GM23338 (cell line): ENCODE results near the gene FBXO8. TPM values are rescaled to one million over a fixed set of nuclear protein-coding genes. Genes with fewer than 3 reads are reported as not detected.

ENCODE experiments used
- ATAC-seq: fragments of 200-7000 bp; cut with Tn5 transposase; 3 replicates; pipeline ENCODE4 v1.9.1; 2020
- DNase-seq: peaks from one replicate; pipeline ENCODE4 v3.0.0-alpha.2; 2015; ENCODE audit warnings: low spot score
- H2AFZ ChIP-seq: fragments of 200-600 bp; sonication (generic); 2 replicates; pipeline ENCODE4 v1.8.0; 2016; ENCODE audit warnings: antibody characterized with exemption, mild to moderate bottlenecking, moderate library complexity
- H3F3A ChIP-seq: fragments of 200-600 bp; sonication (generic); replicated peaks from 2 replicates; pipeline ENCODE4 v1.8.0; 2017; ENCODE audit warnings: antibody characterized with exemption, mixed run types, low read depth
- H3K27ac ChIP-seq: fragments of 200-600 bp; sonication (generic); 2 replicates; pipeline ENCODE4 v1.6.1; 2016; ENCODE audit warnings: low read depth
- H3K27me3 ChIP-seq: fragments of 200-600 bp; sonication (generic); 2 replicates; pipeline ENCODE4 v1.8.0; 2016; ENCODE audit warnings: mild to moderate bottlenecking, mixed run types, moderate library complexity; ENCODE audit not compliant: insufficient read depth
- H3K36me3 ChIP-seq: fragments of 200-600 bp; sonication (generic); 2 replicates; pipeline ENCODE4 v1.8.0; 2016; ENCODE audit warnings: mild to moderate bottlenecking; ENCODE audit not compliant: insufficient read depth
- H3K4me1 ChIP-seq: fragments of 200-600 bp; sonication (generic); 2 replicates; pipeline ENCODE4 v1.8.0; 2016; ENCODE audit warnings: mild to moderate bottlenecking, moderate library complexity; ENCODE audit not compliant: insufficient read depth
- H3K4me2 ChIP-seq: fragments of 200-600 bp; sonication (generic); 2 replicates; pipeline ENCODE4 v1.7.1; 2017; ENCODE audit warnings: mixed run types
- H3K4me3 ChIP-seq: fragments of 200-600 bp; sonication (generic); 2 replicates; pipeline ENCODE4 v1.6.1; 2016; ENCODE audit warnings: mixed run types
- H3K79me2 ChIP-seq: fragments of 200-600 bp; sonication (generic); replicated peaks from 2 replicates; pipeline ENCODE4 v1.8.0; 2017; ENCODE audit warnings: mild to moderate bottlenecking; ENCODE audit not compliant: insufficient read depth
- H3K9me2 ChIP-seq: fragments of 200-600 bp; sonication (generic); 2 replicates; pipeline ENCODE4 v1.8.0; 2017; ENCODE audit not compliant: insufficient read depth
- H4K20me1 ChIP-seq: fragments of 200-600 bp; sonication (generic); replicated peaks from 2 replicates; pipeline ENCODE4 v1.8.0; 2017; ENCODE audit warnings: mild to moderate bottlenecking; ENCODE audit not compliant: insufficient read depth
- H3K27ac Mint-ChIP-seq: 2 replicates; pipeline ENCODE4 v1.8.0; 2020; ENCODE audit warnings: inconsistent platforms, mild to moderate bottlenecking, moderate library complexity, mixed read lengths
- H3K27me3 Mint-ChIP-seq: 3 replicates; pipeline ENCODE4 v1.8.0; 2022; ENCODE audit warnings: low read depth, mild to moderate bottlenecking, moderate library complexity, mixed read lengths, inconsistent platforms; ENCODE audit not compliant: insufficient read depth, poor library complexity
- H3K36me3 Mint-ChIP-seq: 3 replicates; pipeline ENCODE4 v1.8.0; 2021; ENCODE audit warnings: low read depth, mild to moderate bottlenecking, inconsistent platforms, moderate library complexity, mixed read lengths
- H3K4me1 Mint-ChIP-seq: 3 replicates; pipeline ENCODE4 v1.8.0; 2020; ENCODE audit warnings: mild to moderate bottlenecking, inconsistent platforms, mixed read lengths
- H3K4me3 Mint-ChIP-seq: 3 replicates; pipeline ENCODE4 v1.8.0; 2021; ENCODE audit warnings: moderate library complexity, mild to moderate bottlenecking, inconsistent platforms, mixed read lengths
- H3K9me3 Mint-ChIP-seq: 3 replicates; pipeline ENCODE4 v1.8.0; 2020; ENCODE audit warnings: moderate library complexity, mild to moderate bottlenecking, inconsistent platforms, mixed read lengths
- CREB1 ChIP-seq: fragments of 250-450 bp; sonication (Bioruptor Pico); IDR thresholded peaks from 2 replicates; pipeline ENCODE4 v1.5.0; 2020; ENCODE audit warnings: low read depth, mild to moderate bottlenecking, moderate library complexity
- EZH2 ChIP-seq: fragments of 200-600 bp; sonication (generic); IDR thresholded peaks from one replicate; pipeline ENCODE4 v1.8.0; 2017; ENCODE audit warnings: antibody characterized with exemption, mild to moderate bottlenecking, low read depth; ENCODE audit not compliant: unreplicated experiment
- EZH2phosphoT487 ChIP-seq: fragments of 200-600 bp; sonication (generic); IDR thresholded peaks from one replicate; pipeline ENCODE4 v1.8.1; 2018; ENCODE audit warnings: antibody characterized with exemption; ENCODE audit not compliant: unreplicated experiment
- NANOG ChIP-seq: IDR thresholded peaks from 2 replicates; pipeline ENCODE4 v1.6.1; 2016; ENCODE audit warnings: antibody characterized with exemption, borderline replicate concordance
- POLR2AphosphoS5 ChIP-seq: IDR thresholded peaks from 2 replicates; pipeline ENCODE4 v1.6.1; 2016; ENCODE audit warnings: antibody characterized with exemption, low read depth
- ZNF114 ChIP-seq: fragments of 250-450 bp; sonication (Bioruptor Pico); IDR thresholded peaks from 2 replicates; pipeline ENCODE4 v1.5.0; 2020; ENCODE audit warnings: mild to moderate bottlenecking, moderate library complexity
- ZNF331 ChIP-seq: fragments of 250-450 bp; sonication (Bioruptor Pico); IDR thresholded peaks from 2 replicates; pipeline ENCODE4 v1.5.0; 2020; ENCODE audit warnings: low read depth, mild to moderate bottlenecking, moderate library complexity
- polyA plus RNA-seq: library from polyadenylated mRNA; unstranded; fragments of >200 nt; fragmentation: Nextera tagmentation; extraction: Ambion mirVana; gene quantifications from 2 replicates; pipeline ENCODE4 v1.2.1, GENCODE V29; 2016
- total RNA-seq: library from RNA; depleted of rRNA; stranded (reverse); fragments of >200 nt; shearing (Covaris generic); gene quantifications from 2 replicates; pipeline ENCODE4 v1.2.3, GENCODE V29; 2014
- TF ChIP-seq, protein P1 (sequence below): fragments of 250-450 bp; sonication (Bioruptor Pico); IDR thresholded peaks from 2 replicates; pipeline ENCODE4 v1.5.0; 2020; ENCODE audit warnings: mild to moderate bottlenecking, moderate library complexity
- TF ChIP-seq, protein P2 (sequence below), 2 experiments: fragments of 200-600 bp in 1 of 2; sonication (generic) in 1 of 2; conservative IDR thresholded peaks; 2 replicates each; pipeline versions ENCODE4 v1.5.1 to v1.6.1; 2016 to 2017; ENCODE audit warnings: antibody characterized with exemption in 2 of 2, low read depth in 2 of 2, mild to moderate bottlenecking in 2 of 2, moderate library complexity in 1 of 2
- TF ChIP-seq, protein P3 (sequence below): IDR thresholded peaks from 2 replicates; pipeline ENCODE4 v1.6.1; 2016; ENCODE audit warnings: antibody characterized with exemption
- TF ChIP-seq, protein P4 (sequence below): IDR thresholded peaks from one replicate; pipeline ENCODE4 v1.6.1; 2018; ENCODE audit warnings: antibody characterized with exemption; ENCODE audit not compliant: unreplicated experiment

The FBXO8 gene
- total and polyA plus RNA-seq, 2 experiments from 2014 or later, result 5.8 to 7.9 TPM

DNA sequence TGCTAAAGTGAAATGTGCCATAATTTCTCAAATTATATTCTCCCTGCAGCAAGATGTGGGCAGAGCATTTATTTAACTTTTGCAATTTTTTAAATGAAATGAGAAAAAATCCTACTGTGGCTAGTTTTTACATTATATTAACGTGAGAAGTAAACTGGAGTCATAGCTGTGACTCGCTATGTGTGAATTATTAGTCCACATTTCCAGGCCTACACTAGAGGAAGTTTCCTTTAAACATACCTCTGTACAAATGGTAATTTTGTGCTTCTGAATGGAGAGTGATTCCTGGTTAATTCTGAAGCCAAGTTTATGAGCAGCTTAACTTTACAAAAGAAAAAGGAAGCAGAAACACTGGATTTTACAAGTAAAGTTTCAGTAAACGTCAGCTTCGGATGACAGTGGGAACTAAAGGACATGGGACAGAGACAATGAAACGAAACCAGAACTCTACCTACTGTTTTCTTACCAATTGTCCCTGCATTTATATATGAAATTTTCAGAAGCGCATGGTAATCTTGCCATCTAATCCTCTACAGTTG lies 72.4 kb downstream of the FBXO8 start:
- Histone ChIP-seq H3K9me2 (no peaks in the 10 kb centered on the region), H3K4me1 (peaks cover 33% of the 10 kb centered on the region), H3K27ac (no peak overlapping the region), H3K4me2 (peak overlapping the region; percentile 70), H3K4me3 (no peak overlapping the region), H3K27me3 (peaks cover 79% of the 10 kb centered on the region), H2AFZ (no peak overlapping the region), H4K20me1 (peaks cover 16% of the 10 kb centered on the region; the same call in 1 of the 2 replicates), H3K36me3 (no peaks in the 10 kb centered on the region), H3F3A (0 out of 2 replicates have a peak, but pooled peaks cover 2% of the 10 kb centered on the region), H3K79me2 (no peaks in the 10 kb centered on the region)
- ATAC-seq (no peak), DNase-seq (no peak)
- H3K9me3 Mint-ChIP-seq, result peaks cover 3% of the 10 kb centered on the region; the same call in 1 of the 3 replicates
- H3K27ac Mint-ChIP-seq, result no peak overlapping the region
- no peaks in the 10 kb centered on the region for H3K36me3 Mint-ChIP-seq
- H3K27me3 Mint-ChIP-seq, result peaks cover 59% of the 10 kb centered on the region
- H3K4me1 Mint-ChIP-seq, result peaks cover 32% of the 10 kb centered on the region
- no peak overlapping the region for H3K4me3 Mint-ChIP-seq
- TF ChIP-seq EZH2phosphoT487, result no peak
- TF ChIP-seq, protein P1, sequence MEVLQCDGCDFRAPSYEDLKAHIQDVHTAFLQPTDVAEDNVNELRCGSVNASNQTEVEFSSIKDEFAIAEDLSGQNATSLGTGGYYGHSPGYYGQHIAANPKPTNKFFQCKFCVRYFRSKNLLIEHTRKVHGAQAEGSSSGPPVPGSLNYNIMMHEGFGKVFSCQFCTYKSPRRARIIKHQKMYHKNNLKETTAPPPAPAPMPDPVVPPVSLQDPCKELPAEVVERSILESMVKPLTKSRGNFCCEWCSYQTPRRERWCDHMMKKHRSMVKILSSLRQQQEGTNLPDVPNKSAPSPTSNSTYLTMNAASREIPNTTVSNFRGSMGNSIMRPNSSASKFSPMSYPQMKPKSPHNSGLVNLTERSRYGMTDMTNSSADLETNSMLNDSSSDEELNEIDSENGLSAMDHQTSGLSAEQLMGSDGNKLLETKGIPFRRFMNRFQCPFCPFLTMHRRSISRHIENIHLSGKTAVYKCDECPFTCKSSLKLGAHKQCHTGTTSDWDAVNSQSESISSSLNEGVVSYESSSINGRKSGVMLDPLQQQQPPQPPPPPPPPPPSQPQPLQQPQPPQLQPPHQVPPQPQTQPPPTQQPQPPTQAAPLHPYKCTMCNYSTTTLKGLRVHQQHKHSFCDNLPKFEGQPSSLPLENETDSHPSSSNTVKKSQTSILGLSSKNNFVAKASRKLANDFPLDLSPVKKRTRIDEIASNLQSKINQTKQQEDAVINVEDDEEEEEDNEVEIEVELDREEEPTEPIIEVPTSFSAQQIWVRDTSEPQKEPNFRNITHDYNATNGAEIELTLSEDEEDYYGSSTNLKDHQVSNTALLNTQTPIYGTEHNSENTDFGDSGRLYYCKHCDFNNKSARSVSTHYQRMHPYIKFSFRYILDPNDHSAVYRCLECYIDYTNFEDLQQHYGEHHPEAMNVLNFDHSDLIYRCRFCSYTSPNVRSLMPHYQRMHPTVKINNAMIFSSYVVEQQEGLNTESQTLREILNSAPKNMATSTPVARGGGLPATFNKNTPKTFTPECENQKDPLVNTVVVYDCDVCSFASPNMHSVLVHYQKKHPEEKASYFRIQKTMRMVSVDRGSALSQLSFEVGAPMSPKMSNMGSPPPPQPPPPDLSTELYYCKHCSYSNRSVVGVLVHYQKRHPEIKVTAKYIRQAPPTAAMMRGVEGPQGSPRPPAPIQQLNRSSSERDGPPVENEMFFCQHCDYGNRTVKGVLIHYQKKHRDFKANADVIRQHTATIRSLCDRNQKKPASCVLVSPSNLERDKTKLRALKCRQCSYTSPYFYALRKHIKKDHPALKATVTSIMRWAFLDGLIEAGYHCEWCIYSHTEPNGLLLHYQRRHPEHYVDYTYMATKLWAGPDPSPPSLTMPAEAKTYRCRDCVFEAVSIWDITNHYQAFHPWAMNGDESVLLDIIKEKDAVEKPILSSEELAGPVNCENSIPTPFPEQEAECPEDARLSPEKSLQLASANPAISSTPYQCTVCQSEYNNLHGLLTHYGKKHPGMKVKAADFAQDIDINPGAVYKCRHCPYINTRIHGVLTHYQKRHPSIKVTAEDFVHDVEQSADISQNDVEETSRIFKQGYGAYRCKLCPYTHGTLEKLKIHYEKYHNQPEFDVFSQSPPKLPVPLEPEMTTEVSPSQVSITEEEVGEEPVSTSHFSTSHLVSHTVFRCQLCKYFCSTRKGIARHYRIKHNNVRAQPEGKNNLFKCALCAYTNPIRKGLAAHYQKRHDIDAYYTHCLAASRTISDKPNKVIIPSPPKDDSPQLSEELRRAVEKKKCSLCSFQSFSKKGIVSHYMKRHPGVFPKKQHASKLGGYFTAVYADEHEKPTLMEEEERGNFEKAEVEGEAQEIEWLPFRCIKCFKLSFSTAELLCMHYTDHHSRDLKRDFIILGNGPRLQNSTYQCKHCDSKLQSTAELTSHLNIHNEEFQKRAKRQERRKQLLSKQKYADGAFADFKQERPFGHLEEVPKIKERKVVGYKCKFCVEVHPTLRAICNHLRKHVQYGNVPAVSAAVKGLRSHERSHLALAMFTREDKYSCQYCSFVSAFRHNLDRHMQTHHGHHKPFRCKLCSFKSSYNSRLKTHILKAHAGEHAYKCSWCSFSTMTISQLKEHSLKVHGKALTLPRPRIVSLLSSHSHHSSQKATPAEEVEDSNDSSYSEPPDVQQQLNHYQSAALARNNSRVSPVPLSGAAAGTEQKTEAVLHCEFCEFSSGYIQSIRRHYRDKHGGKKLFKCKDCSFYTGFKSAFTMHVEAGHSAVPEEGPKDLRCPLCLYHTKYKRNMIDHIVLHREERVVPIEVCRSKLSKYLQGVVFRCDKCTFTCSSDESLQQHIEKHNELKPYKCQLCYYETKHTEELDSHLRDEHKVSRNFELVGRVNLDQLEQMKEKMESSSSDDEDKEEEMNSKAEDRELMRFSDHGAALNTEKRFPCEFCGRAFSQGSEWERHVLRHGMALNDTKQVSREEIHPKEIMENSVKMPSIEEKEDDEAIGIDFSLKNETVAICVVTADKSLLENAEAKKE (CRISPR knock-in tag), result no peak
- TF ChIP-seq, protein P2, sequence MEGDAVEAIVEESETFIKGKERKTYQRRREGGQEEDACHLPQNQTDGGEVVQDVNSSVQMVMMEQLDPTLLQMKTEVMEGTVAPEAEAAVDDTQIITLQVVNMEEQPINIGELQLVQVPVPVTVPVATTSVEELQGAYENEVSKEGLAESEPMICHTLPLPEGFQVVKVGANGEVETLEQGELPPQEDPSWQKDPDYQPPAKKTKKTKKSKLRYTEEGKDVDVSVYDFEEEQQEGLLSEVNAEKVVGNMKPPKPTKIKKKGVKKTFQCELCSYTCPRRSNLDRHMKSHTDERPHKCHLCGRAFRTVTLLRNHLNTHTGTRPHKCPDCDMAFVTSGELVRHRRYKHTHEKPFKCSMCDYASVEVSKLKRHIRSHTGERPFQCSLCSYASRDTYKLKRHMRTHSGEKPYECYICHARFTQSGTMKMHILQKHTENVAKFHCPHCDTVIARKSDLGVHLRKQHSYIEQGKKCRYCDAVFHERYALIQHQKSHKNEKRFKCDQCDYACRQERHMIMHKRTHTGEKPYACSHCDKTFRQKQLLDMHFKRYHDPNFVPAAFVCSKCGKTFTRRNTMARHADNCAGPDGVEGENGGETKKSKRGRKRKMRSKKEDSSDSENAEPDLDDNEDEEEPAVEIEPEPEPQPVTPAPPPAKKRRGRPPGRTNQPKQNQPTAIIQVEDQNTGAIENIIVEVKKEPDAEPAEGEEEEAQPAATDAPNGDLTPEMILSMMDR (conservative IDR thresholded peaks at IDR 0.05; ENCODE audit: low read depth in 2 of 2), result no peak
- TF ChIP-seq CREB1, result no peak
- TF ChIP-seq, protein P3, sequence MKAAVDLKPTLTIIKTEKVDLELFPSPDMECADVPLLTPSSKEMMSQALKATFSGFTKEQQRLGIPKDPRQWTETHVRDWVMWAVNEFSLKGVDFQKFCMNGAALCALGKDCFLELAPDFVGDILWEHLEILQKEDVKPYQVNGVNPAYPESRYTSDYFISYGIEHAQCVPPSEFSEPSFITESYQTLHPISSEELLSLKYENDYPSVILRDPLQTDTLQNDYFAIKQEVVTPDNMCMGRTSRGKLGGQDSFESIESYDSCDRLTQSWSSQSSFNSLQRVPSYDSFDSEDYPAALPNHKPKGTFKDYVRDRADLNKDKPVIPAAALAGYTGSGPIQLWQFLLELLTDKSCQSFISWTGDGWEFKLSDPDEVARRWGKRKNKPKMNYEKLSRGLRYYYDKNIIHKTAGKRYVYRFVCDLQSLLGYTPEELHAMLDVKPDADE, result no peak
- no peak for TF ChIP-seq POLR2AphosphoS5
- TF ChIP-seq, protein P4, sequence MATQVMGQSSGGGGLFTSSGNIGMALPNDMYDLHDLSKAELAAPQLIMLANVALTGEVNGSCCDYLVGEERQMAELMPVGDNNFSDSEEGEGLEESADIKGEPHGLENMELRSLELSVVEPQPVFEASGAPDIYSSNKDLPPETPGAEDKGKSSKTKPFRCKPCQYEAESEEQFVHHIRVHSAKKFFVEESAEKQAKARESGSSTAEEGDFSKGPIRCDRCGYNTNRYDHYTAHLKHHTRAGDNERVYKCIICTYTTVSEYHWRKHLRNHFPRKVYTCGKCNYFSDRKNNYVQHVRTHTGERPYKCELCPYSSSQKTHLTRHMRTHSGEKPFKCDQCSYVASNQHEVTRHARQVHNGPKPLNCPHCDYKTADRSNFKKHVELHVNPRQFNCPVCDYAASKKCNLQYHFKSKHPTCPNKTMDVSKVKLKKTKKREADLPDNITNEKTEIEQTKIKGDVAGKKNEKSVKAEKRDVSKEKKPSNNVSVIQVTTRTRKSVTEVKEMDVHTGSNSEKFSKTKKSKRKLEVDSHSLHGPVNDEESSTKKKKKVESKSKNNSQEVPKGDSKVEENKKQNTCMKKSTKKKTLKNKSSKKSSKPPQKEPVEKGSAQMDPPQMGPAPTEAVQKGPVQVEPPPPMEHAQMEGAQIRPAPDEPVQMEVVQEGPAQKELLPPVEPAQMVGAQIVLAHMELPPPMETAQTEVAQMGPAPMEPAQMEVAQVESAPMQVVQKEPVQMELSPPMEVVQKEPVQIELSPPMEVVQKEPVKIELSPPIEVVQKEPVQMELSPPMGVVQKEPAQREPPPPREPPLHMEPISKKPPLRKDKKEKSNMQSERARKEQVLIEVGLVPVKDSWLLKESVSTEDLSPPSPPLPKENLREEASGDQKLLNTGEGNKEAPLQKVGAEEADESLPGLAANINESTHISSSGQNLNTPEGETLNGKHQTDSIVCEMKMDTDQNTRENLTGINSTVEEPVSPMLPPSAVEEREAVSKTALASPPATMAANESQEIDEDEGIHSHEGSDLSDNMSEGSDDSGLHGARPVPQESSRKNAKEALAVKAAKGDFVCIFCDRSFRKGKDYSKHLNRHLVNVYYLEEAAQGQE, result no peak
- no peak for TF ChIP-seq ZNF114
- TF ChIP-seq NANOG, result no peak
- TF ChIP-seq EZH2, result no peak
- TF ChIP-seq ZNF331 (CRISPR knock-in tag), result no peak
